GM12873 (cell line): ENCODE measurements around the gene KLHL22.

Experiments
- CTCF ChIP-seq: IDR thresholded peaks from 2 replicates; pipeline ENCODE4 v1.5.1; 2012; ENCODE audit warnings: low read depth, mild to moderate bottlenecking, moderate library complexity, low read length, control low read depth; ENCODE audit not compliant: insufficient read depth; ENCODE audit errors: missing control alignments

The KLHL22 gene

DNA sequence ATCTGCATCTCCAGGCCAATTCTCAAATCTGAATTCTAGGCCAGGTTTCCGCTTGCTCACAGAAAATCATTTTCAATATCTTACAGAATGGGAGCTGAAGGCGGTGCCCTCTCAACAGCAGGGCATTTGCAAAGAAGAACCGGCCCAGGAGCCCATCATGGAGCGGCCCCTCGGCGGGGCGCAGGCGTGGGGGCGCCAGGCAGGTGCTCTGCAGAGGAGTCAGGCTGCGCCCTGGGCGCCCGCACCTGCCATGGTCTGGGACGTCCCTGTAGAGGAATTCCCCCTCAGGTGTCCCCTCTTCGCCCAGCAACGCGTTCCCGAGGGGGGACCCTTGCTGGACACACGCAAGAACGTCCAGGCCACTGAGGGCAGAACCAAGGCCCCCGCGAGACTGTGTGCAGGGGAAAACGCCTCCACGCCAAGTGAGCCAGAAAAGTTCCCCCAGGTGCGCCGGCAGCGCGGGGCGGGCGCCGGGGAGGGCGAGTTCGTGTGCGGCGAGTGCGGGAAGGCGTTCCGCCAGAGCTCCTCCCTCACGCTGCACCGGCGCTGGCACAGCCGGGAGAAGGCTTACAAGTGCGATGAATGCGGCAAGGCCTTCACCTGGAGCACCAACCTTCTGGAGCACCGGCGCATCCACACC, 90.2 kb downstream of the KLHL22 start:
- TF ChIP-seq CTCF, result no peak

DNA sequence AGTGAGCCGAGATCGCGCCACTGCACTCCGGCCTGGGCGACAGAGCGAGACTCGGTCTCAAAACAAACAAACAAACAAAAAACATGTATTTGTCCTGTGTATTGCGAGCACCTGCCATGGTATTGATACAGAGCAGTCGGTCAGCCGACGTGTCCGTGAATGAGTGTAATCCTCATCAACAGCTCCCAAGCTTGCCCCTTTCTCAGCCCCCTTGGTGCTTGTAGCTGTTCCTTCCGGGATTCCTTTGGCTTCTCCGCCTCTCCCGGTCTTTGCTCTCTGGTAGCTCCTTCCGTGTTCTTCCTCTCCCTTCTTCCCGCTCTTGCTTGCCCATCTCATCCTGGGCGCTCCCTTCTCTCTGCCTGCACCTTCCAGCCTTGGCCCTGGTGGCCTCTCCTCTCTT, 90.7 kb downstream of the KLHL22 start:
- no peak for TF ChIP-seq CTCF

- no peak for TF ChIP-seq CTCF
These were observed 91.8 kb downstream of the KLHL22 start for GRCh38 chr22:20403779-20404140.

DNA sequence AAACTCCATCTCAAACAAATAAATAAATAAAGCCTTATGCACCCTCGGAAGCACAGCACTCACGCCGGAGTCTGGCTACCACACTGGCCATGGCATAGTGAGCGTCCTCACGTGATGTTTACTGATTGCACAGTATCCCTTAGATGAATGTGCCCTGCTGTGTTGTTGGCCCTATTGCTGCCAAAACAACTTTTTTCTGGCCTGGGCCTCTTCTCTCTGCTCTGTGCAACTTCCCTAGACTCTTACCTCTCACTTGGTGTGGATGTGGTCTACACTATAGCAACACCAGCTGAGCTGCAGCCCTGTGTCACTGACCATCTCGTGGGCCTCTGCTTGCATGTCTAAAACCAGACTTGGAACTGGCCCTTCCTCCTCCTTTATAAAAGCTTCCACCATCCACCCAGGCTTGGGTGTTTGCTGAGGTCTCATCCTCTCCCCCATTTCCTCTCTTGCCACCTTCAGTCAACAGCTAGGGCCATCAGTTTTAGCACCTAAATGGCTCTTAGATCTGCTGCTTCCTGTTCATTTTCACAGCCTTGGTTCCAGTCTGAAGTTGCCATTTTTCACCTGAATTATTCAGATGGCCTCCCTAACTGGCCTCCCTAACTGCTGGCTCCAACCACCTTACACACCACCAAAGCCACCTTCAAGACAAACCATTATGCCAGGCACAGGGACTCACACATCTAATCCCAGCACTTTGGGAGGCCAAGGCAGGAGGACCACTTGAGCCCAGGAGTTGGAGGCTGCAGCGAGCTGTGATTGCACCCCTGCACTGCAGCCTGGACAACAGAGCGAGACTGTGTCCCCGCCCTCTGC, 92.4 kb downstream of the KLHL22 start:
- no peak for TF ChIP-seq CTCF

- TF ChIP-seq CTCF, result no peak
These were observed 94.1 kb downstream of the KLHL22 start for GRCh38 chr22:20401376-20402014.

DNA sequence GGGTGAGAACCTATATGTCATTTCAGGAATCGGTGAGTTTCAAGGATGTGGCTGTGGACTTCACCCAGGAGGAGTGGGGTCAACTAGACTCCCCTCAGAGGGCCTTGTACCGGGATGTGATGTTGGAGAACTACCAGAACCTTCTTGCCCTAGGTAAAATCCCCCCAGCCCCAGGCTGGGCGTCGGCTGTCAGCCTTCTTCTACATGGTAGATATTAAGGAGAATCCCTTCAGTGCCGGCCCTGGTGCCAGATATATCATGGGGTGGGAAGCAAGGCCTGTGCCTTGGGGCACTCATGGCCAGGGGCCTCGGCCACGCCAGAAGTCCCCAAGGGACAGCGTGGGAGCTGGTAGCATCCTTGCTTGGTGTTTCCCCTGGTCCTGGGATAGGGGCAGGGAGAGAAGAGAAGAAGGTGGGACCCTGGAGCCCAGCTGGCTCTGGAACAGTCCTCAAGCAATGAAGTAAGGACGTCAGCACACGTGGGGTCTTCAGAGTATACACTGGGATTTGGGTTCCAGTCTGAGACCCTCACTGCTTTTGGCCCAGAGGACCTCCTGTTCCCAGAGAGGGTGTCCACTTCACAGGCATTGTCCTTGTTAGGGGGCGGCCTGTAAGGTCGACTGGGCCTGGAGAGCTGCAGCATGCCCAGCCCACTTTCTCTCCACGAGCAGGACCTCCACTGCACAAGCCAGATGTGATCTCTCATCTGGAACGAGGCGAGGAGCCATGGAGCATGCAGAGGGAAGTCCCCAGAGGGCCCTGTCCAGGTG, 94.8 kb downstream of the KLHL22 start:
- TF ChIP-seq CTCF, result no peak
